ENCODE measurements around the gene BOD1L2.

The BOD1L2 gene

DNA sequence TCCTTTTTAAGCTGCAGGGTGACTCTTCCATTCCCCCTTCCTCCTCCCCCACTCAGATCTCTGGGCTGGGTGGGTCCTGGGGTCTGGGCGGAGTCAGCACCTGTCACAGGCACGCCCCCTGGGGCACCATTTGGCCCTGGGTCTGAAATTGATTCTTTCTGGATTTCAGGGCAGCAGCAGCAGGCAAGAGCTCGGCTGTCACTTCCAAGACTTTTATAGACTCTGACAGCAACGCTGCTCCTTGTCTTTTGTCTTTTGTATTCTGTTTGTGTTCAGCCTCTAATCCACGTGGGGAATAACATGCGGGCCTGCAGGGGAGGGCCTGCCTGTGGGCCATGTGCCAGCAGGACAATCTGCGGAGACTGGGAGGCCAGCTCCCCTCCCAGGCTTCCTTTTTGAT lies 3.9 kb downstream of the BOD1L2 start:
- DNase-seq = no peak

DNA sequence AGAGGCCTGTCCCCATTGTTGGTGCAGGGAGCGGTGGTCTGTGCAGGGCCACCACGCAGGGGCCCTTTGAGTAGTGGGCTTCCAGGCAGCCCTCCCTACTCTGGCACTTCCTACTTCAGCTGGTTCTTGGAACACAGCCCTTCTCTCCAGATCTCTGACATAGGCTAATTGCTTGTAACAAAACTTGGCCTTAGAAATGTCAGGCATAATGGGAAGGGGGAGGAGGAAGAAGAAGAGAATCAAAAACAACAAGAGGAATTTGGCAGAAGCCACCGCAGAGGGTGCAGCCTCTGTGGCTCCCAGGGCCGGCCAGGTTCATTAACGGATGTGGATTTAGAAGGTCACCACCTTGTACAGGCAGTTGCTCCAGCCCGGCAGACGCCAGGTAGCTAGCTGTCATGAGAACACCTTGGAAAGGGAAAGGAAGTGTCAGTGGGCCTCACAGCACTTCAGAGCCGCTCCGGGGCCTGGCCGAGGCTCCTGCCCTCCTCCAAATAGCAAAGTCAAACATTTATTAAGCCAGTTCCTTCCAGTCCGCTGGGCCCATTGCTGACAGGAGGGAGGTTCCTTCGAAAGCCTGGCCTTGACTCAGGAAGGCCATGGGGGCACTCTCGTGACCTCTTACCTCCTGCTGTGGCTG lies 7.4 kb downstream of the BOD1L2 start:
- no peak for DNase-seq

DNA sequence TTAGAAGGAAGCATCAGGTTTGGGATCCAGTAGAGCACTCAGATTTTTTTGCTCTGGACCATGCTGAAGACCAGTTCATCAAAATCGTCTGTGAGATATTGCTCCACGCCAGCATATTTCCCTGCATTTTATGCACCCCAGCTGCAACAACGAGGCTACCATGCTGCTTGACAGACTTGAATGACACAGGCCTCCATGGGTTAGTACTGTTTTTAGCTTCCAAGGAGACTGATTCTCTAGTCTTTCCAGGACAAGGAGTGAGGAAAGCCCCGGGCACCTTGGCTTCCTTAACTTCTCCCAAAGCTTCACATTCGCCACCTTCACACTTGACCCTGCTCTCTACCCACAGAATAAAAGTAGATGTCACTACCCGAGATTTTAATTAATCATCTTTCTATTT lies 17.5 kb downstream of the BOD1L2 start:
- no peak for DNase-seq

DNA sequence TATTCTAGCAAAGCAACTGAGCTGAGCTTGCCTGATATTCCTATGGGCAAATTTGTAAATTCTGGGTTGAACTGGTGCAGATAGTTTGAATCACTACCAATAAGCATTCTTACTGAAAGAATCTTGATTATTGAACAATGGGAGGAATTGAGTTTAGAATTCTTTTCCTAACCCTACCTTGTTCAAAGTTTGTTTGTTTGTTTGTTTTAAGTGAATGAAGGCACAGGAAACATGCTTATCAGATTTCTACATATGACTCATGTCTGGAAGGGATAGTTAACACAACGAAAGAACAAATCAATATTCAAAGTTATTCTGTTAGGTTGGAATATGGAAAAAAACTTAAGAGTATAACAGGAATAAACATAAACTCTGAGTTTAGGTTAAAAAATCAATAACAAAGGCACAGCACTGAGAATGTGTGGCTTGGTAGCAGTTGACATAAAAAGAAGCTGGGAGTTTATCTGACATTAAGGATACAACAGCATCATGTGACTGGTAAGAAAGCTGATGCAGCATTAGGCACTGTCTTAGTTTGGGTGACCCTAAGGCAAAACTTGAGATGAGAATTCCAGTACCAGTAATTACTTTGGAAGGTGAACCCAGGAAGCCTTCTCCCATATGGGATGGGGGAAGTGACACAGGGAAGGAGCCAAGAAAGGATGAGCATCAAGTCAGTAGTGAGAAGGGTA lies 20.9 kb downstream of the BOD1L2 start:
- DNase-seq = no peak

DNA sequence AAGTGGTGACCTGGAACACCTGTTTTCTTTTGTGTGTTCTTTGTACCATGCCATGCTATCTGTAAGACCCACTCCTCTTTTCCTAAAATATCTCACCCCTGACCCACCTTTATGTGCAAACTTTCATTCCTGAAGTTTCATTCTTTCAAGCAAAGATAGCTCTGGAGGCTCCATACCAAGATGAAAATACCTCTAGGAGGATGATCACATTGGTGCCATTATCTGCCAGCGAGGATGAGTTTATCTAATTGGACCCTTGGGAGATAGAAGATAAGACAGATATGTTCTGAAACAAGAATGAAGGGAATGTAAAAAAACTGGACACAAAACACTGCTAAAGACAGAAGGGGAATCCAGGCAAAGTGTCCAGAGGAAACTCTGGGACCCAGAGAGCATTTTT lies 24.1 kb downstream of the BOD1L2 start:
- no peak for DNase-seq

DNA sequence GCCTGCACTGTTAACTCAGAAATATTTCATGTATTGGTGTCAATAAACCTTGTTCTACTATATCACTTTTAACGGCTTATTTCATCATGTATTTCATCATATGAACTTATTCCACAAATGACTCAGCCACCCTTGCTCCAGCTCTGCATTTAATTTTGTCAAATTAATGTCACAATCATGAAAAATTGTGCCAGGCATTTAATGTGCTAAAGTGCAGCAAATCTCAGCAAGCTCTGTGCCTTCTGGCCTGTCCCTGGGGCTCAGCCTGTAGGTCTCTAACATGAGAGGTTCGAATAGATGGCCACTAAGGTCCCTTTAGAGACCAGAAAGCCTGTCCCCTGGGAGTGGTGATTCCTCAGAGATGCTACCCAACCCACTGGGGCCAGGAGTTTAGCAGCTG lies 28.6 kb downstream of the BOD1L2 start:
- no peak for DNase-seq

DNA sequence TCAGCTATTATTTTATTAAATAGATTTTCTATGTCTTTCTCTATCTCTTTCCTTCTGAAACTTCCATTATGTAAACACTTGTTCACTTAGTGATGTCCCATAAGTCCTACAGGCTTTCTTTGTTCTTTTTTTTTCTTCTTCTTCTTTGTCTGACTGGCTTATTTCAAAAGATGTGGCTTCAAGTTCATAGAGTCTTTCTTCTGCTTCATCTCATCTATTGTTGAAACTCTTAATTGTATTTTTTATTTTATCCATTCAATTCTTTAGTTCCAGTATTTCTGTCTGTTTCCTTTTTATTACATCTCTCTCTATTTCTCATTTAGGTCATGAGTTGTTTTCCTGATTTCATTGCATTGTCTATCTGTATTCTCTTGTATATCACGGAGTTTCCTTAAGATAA lies 38.5 kb downstream of the BOD1L2 start:
- no peak for DNase-seq

DNA sequence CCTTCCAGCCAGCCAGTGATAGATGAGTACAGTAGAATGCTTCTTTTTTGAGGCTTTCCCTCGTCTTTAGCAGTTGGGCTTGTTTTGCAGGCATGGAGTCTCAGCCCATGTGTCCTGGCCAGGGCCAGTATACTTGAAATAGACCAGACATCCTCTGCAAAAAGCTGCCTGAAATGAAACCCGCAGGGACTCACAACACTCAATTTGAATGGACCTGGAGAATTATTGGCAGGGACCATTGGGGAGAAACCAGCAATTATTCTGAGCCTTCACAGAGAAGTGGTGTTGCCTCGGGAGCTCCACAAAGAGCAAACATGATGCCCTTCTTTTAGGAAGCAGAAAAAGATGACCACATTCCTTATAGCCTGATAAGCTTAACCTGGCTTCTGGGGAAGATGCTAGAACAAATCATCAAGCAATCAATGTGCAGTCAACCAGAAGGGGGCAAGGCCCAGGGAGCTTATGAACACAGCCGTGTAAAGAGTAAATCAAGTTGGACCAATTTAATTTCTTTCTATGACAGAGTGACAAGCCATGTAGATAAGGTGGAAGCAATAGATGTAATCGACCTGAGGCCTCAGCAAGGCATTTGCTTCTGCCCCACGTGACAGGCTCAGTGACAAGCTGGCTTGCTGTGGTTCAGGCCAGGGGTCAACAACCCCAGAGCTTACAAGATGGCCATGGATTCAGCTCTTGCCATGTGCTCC lies 42.1 kb downstream of the BOD1L2 start:
- DNase-seq = no peak

DNA sequence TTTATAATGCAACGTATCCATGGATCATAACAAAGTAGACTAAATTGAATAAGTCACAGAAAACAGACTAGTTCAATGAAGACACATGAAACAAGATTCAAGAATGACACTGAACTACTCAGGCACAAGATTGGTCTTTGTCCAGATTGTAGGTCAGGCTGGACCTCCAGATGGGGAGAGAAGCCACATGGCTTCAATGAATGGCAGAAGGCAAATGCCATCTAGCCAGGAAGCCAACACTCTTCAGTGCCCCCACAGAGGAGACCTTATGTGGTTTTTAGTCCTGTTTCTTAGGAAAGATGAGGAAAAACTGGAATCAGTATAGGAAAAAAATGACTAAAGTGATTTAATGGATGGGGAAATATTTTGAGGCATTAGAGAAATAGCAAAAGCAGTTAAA lies 43.1 kb downstream of the BOD1L2 start:
- no peak for DNase-seq

DNA sequence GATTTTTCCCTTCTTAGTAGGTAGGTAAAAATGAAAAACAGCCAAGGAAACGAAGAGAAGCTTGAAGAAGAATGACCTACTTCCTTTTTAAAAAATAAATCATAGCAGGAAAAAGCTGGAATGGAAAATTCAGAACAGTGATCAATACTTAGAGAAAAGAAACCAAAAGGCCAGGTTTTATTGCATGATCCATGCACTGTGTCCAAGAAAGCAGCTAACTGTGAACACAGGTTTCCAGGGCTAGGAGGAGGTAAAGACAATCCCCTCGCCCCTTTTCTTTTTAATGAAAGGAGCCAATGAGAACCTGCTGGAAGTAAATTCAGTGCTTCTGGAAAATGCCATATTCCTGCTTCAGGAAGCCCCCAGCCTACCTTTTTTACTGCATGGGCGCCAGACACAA lies 47.2 kb downstream of the BOD1L2 start:
- no peak for DNase-seq

DNA sequence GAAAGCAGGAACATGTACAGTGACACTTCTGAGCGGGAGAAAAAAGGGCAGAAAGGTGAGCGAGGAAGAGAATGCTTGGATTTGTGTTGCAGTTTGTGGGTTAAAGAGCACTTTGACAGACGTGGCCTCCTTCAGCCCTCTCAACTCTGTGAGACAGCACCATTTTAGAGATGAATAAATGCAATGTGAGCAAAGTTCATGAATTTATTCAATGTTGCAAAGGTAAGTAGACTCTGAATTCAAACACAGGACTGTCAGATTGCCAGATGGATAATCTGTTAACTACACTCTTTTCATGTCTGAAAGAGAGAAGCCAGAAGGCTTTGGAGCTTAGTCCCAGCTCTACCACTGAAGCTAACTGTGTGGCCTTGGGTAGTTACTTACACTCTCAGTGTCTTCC lies 47.7 kb downstream of the BOD1L2 start:
- no peak for DNase-seq

DNA sequence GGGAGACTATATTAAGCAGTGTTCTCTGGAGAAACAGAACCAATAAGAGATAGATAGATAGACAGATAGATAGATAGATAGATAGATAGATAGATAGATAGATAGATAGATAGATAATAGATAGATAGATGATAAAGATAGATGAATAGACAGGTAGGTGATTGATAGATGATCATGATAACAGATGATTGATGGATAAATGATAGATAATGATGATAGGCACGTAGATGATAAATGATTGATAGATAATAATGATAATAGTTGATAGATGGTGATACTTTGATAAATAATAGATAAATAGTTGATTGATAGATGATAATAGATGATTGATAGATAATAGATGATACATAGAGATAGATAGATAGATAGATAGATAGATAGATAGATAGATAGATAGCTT lies 48.5 kb downstream of the BOD1L2 start:
- DNase-seq = no peak

DNA sequence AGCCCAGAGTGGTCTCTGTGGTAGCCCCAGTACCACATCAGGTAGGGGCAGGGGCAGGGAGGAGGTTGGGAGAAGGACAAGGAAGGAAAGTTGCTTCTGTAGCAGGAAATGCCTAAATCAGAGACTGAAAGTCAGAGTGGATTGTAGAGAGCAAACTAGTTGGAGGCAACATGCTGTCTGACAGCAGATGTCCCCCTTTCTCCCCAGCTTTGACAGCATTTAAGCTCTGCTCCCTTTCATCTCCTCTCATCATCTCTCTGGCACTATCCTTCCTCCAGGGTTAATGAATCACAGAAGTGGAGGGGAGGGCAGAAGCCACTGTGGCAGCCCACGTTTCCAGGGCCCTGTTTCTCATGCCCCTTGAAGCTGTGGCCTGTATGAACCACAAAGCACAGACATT lies 50.4 kb downstream of the BOD1L2 start:
- no peak for DNase-seq

DNA sequence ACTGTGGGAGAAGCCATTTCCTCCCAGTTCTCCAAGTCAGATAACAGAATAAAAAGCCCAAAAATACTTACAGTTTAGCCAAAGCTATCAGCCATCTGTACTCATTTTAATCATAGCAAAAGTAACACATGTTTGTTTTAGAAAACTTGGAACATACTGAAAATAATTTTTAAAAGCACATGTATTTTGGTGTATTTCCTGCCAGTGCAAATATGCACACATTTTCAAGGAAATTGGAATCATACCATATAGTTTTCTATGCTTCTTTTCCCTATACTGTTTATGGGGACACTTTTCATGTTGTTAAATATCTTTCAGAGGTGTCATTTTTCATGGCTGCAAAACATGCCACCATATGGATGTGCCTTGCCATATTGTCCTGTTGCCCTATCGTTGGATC lies 51.2 kb downstream of the BOD1L2 start:
- no peak for DNase-seq

Data from stimulated activated CD4-positive, alpha-beta T cell treated with anti-CD3 and anti-CD28 coated beads, Interleukin-4, amount 100 ng/mL, for 1 hour (primary cell).